Esophagus (tissue), 2 donors: ENCODE measurements around the gene NTSR2. TPM values are rescaled to one million over a fixed set of nuclear protein-coding genes. Genes with fewer than 3 reads are reported as not detected.

Experiments used
- H3K27ac ChIP-seq, 2 donors: one replicate each; pipeline ENCODE4 v1.5.1; 2013; ENCODE audit warnings: low read depth in 2 of 2, mild to moderate bottlenecking in 2 of 2, inconsistent platforms in 1 of 2, low read length in 1 of 2, moderate library complexity in 1 of 2
- H3K27me3 ChIP-seq, 2 donors: one replicate each; pipeline ENCODE4 v1.6.1; 2013; ENCODE audit warnings: low read length in 2 of 2, control low read depth in 1 of 2, mild to moderate bottlenecking in 1 of 2; ENCODE audit not compliant: insufficient read depth in 2 of 2, control insufficient read depth in 1 of 2
- H3K36me3 ChIP-seq, 2 donors: one replicate each; pipeline ENCODE4 v1.6.1; 2013; ENCODE audit warnings: low read length in 1 of 2; ENCODE audit not compliant: control insufficient read depth in 2 of 2, insufficient read depth in 2 of 2
- H3K4me1 ChIP-seq, 2 donors: one replicate each; pipeline ENCODE4 v1.6.1; 2013; ENCODE audit warnings: low read length in 1 of 2; ENCODE audit not compliant: control insufficient read depth in 2 of 2, insufficient read depth in 2 of 2
- H3K4me3 ChIP-seq, 2 donors: one replicate each; pipeline ENCODE4 v1.5.1; 2013; ENCODE audit warnings: low read length in 2 of 2, mild to moderate bottlenecking in 2 of 2, low read depth in 1 of 2, moderate library complexity in 1 of 2
- H3K9me3 ChIP-seq, 2 donors: one replicate each; pipeline ENCODE4 v1.6.1; 2013; ENCODE audit warnings: mild to moderate bottlenecking in 2 of 2, low read depth in 1 of 2, low read length in 1 of 2, moderate library complexity in 1 of 2; ENCODE audit not compliant: control insufficient read depth in 2 of 2, insufficient read depth in 1 of 2
- WGBS, 2 donors: extraction: QIAGEN DNeasy Blood & Tissue Kit; methylation state at CpG; one replicate each; pipeline ENCODE4 v1.1.7; 2013; 5-methylcytosine and 5-hydroxymethylcytosine counted together
- polyA plus RNA-seq, 2 donors: library from polyadenylated mRNA; stranded (reverse); fragments of 200-250 nt; gene quantifications; one replicate each; pipeline ENCODE4 v1.2.3, GENCODE V29; 2013
- donor health status: healthy with polysubstance abuse.
- donor health status: Bipolar disorder and iron deficiency.

NTSR2 gene
- not detected for polyA plus RNA-seq

GRCh38 chr2:11669454-11670291 is at the start of gene NTSR2:
NTSR2 (minus strand) TSS chr2:11670195; CDS start chr2:11670129, 66 bp downstream.
- H3K36me3 ChIP-seq: no peaks in the 10 kb centered on the region
- H3K9me3 ChIP-seq: peaks cover 2 to 6% of the 10 kb centered on the region in 2 donors
- peaks cover 3 to 7% of the 10 kb centered on the region in 2 donors for H3K4me1 ChIP-seq
- H3K27ac ChIP-seq: no peak within 1 kb of the TSS
- 20 to 22% methylated on average over 87 to 93 of the region's 93 CpGs for WGBS, 2 donors
- H3K4me3 ChIP-seq: no peak within 1 kb of the TSS
- H3K27me3 ChIP-seq: no peaks in the 10 kb centered on the region

- Histone ChIP-seq H3K27me3 (no peaks in the 10 kb centered on the region), H3K36me3 (peaks cover 0 to 3% of the 10 kb centered on the region in 2 donors), H3K27ac (no peak overlapping the region), H3K4me3 (no peak overlapping the region), H3K9me3 (no peaks in the 10 kb centered on the region), H3K4me1 (peaks cover 0 to 4% of the 10 kb centered on the region in 2 donors)
- 45 to 47% methylated on average over 6 of the region's 6 CpGs for WGBS, 2 donors
Measured at GRCh38 chr2:11719230-11719977, 49.4 kb upstream of the NTSR2 start.

GRCh38 chr2:11718606-11719005 is 48.6 kb upstream of the NTSR2 start:
- WGBS, 2 donors: 66 to 73% methylated on average over 5 of the region's 5 CpGs
- H3K4me1 ChIP-seq: peaks cover 0 to 4% of the 10 kb centered on the region in 2 donors

GRCh38 chr2:11717623-11718022 is 47.6 kb upstream of the NTSR2 start:
- no peaks in the 10 kb centered on the region for H3K9me3 ChIP-seq
- WGBS, 2 donors: 71 to 78% methylated on average over 1 of the region's 1 CpG
- no peak overlapping the region for H3K27ac ChIP-seq

More at GRCh38 chr2:11718606-11719005, 48.6 kb upstream of the NTSR2 start:
- Histone ChIP-seq H3K36me3 (peaks cover 0 to 3% of the 10 kb centered on the region in 2 donors), H3K27ac (no peak overlapping the region), H3K27me3 (no peaks in the 10 kb centered on the region), H3K9me3 (no peaks in the 10 kb centered on the region), H3K4me3 (no peak overlapping the region)

GRCh38 chr2:11716689-11717321 is 46.8 kb upstream of the NTSR2 start:
- 69 to 80% methylated on average over 8 of the region's 8 CpGs for WGBS, 2 donors

More at GRCh38 chr2:11717623-11718022, 47.6 kb upstream of the NTSR2 start:
- Histone ChIP-seq H3K4me3 (no peak overlapping the region), H3K36me3 (peaks cover 0 to 3% of the 10 kb centered on the region in 2 donors), H3K27me3 (no peaks in the 10 kb centered on the region), H3K4me1 (peaks cover 0 to 4% of the 10 kb centered on the region in 2 donors)

GRCh38 chr2:11715987-11716652 is 46.1 kb upstream of the NTSR2 start:
- H3K4me1 ChIP-seq: peaks cover 0 to 4% of the 10 kb centered on the region in 2 donors
- WGBS, 2 donors: 91 to 93% methylated on average over 12 of the region's 12 CpGs
- H3K27me3 ChIP-seq: no peaks in the 10 kb centered on the region
- H3K9me3 ChIP-seq: no peaks in the 10 kb centered on the region
- H3K36me3 ChIP-seq: peaks cover 0 to 3% of the 10 kb centered on the region in 2 donors
- no peak overlapping the region for H3K27ac ChIP-seq
- H3K4me3 ChIP-seq: no peak overlapping the region

More at GRCh38 chr2:11716689-11717321, 46.8 kb upstream of the NTSR2 start:
- Histone ChIP-seq H3K36me3 (peaks cover 0 to 3% of the 10 kb centered on the region in 2 donors), H3K4me3 (no peak overlapping the region), H3K9me3 (no peaks in the 10 kb centered on the region), H3K4me1 (peaks cover 0 to 4% of the 10 kb centered on the region in 2 donors), H3K27me3 (no peaks in the 10 kb centered on the region), H3K27ac (no peak overlapping the region)

GRCh38 chr2:11713815-11714214 is 43.8 kb upstream of the NTSR2 start:
- H3K36me3 ChIP-seq: no peaks in the 10 kb centered on the region
- no peaks in the 10 kb centered on the region for H3K27me3 ChIP-seq
- no peak overlapping the region for H3K27ac ChIP-seq
- WGBS, 2 donors: 89 to 92% methylated on average over 7 of the region's 7 CpGs
- no peaks in the 10 kb centered on the region for H3K9me3 ChIP-seq
- peaks cover 0 to 2% of the 10 kb centered on the region in 2 donors for H3K4me1 ChIP-seq
- H3K4me3 ChIP-seq: no peak overlapping the region

- H3K9me3 ChIP-seq: no peaks in the 10 kb centered on the region
- peaks cover 0 to 2% of the 10 kb centered on the region in 2 donors for H3K4me1 ChIP-seq
- no peak overlapping the region for H3K27ac ChIP-seq
- H3K27me3 ChIP-seq: no peaks in the 10 kb centered on the region
- no peaks in the 10 kb centered on the region for H3K36me3 ChIP-seq
- whole genome bisulfite sequencing, 2 donors: 77 to 89% methylated on average over 2 of the region's 2 CpGs
- H3K4me3 ChIP-seq: no peak overlapping the region
Measured at GRCh38 chr2:11712866-11713265, 42.9 kb upstream of the NTSR2 start.

- Histone ChIP-seq H3K27me3 (no peaks in the 10 kb centered on the region), H3K4me1 (peaks cover 0 to 5% of the 10 kb centered on the region in 2 donors), H3K9me3 (no peaks in the 10 kb centered on the region), H3K4me3 (peak overlapping the region; percentile 28 to 44), H3K36me3 (no peaks in the 10 kb centered on the region), H3K27ac (no peak overlapping the region)
- 80 to 81% methylated on average over 8 of the region's 8 CpGs for WGBS, 2 donors
Measured at GRCh38 chr2:11711751-11712150, 41.8 kb upstream of the NTSR2 start.
